Suprapubic skin (tissue), 3 donors: ENCODE measurements around the gene ZFP64.

ENCODE experiments used
- POLR2A ChIP-seq, 2 donors: fragments of 450-650 bp; IDR thresholded peaks; one replicate each; pipeline ENCODE4 v1.6.1; 2017; ENCODE audit warnings: antibody characterized with exemption in 2 of 2, mild to moderate bottlenecking in 2 of 2, moderate library complexity in 2 of 2
- TF ChIP-seq, protein P1 (sequence below), 2 donors: fragments of 200-600 bp in 1 of 2; fragments of 450-650 bp in 1 of 2; sonication (generic) in 1 of 2; IDR thresholded peaks; one replicate each; pipeline ENCODE4 v1.5.1; 2016 to 2019; ENCODE audit warnings: antibody characterized with exemption in 2 of 2, mild to moderate bottlenecking in 1 of 2, moderate library complexity in 1 of 2

DNA sequence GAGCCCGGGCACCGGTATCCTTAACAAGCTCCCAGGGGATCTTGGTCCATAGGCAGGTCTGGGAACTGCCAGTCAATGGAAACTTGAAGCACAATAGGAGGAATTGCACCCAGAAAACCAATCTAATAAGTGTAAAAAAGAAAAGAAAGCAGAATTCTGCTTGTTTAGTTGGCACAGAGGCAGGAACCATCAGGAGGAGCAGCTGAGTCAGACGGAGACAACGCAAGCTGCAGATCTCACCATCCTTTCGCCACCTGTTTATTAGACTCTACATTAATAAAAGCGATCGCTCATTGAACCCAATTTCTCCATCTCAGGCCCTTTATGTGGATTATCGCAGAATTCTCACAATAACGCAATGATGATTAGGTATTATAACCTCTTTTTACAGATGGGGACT is 9.8 kb downstream of the ZFP64 start:
- TF ChIP-seq POLR2A (IDR thresholded peaks at IDR 0.05) = no peak
- TF ChIP-seq, protein P1, sequence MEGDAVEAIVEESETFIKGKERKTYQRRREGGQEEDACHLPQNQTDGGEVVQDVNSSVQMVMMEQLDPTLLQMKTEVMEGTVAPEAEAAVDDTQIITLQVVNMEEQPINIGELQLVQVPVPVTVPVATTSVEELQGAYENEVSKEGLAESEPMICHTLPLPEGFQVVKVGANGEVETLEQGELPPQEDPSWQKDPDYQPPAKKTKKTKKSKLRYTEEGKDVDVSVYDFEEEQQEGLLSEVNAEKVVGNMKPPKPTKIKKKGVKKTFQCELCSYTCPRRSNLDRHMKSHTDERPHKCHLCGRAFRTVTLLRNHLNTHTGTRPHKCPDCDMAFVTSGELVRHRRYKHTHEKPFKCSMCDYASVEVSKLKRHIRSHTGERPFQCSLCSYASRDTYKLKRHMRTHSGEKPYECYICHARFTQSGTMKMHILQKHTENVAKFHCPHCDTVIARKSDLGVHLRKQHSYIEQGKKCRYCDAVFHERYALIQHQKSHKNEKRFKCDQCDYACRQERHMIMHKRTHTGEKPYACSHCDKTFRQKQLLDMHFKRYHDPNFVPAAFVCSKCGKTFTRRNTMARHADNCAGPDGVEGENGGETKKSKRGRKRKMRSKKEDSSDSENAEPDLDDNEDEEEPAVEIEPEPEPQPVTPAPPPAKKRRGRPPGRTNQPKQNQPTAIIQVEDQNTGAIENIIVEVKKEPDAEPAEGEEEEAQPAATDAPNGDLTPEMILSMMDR (IDR thresholded peaks at IDR 0.05) = no peak
